B cell (primary cell): Measurements from ENCODE around the gene CCL3. TPM values are rescaled to one million over a fixed set of nuclear protein-coding genes. Genes with fewer than 3 reads are reported as not detected.

ENCODE experiments used
- ATAC-seq: fragments of 200-7000 bp; cut with Tn5 transposase; one replicate; pipeline ENCODE4 v1.10.0; 2021; ENCODE audit warnings: low read depth, mild to moderate bottlenecking, moderate number of reproducible peaks, moderate library complexity
- CTCF ChIA-PET: fragments of 350-600 bp; sonication (Branson Sonifier 250); formaldehyde crosslinking; loops from one replicate; lab custom pipeline; 2021; ENCODE audit warnings: antibody characterized with exemption, inconsistent platforms; lab: Charles Lee
- POLR2A ChIA-PET: fragments of 350-600 bp; sonication (Branson Sonifier 250); formaldehyde crosslinking; loops from one replicate; lab custom pipeline; 2021; ENCODE audit warnings: antibody characterized with exemption; lab: Charles Lee
- DNase-seq: peaks from one replicate; pipeline ENCODE4 v3.0.0; 2013
- H2AFZ ChIP-seq: 2 replicates; pipeline ENCODE4 v1.6.1; 2012; ENCODE audit warnings: mild to moderate bottlenecking, low read depth, low read length; ENCODE audit not compliant: insufficient read depth, poor library complexity, severe bottlenecking
- H3K27ac ChIP-seq, 2 donors: 1 replicate in 1 of 2; 2 replicates in 1 of 2; pipeline ENCODE4 v1.5.1; 2012 to 2013; ENCODE audit warnings: low read length in 2 of 2, mild to moderate bottlenecking in 2 of 2, moderate library complexity in 1 of 2
- H3K27me3 ChIP-seq, 4 experiments: fragments of 200-600 bp in 1 of 4; sonication (generic) in 1 of 4; replicated peaks in 1 of 4; 1 replicate in 2 of 4; 2 replicates in 2 of 4; pipeline versions ENCODE4 v1.6.1 to v1.7.0; 2013 to 2016; ENCODE audit warnings: low read length in 3 of 4, mild to moderate bottlenecking in 2 of 4, mixed read lengths in 1 of 4, moderate library complexity in 1 of 4; ENCODE audit not compliant: insufficient read depth in 4 of 4, control insufficient read depth in 3 of 4; ENCODE audit errors: control extremely low read depth in 1 of 4
- H3K36me3 ChIP-seq, 2 experiments: replicated peaks in 1 of 2; 1 replicate in 1 of 2; 2 replicates in 1 of 2; pipeline versions ENCODE4 v1.6.1 to v1.7.1; 2013; ENCODE audit warnings: low read length in 1 of 2; ENCODE audit not compliant: insufficient read depth in 2 of 2, control insufficient read depth in 1 of 2; ENCODE audit errors: control extremely low read depth in 1 of 2, extremely low read depth in 1 of 2
- H3K4me1 ChIP-seq, 2 donors: fragments of 200-600 bp in 1 of 2; sonication (generic) in 1 of 2; 1 replicate in 1 of 2; 2 replicates in 1 of 2; pipeline versions ENCODE4 v1.5.1 to v1.6.1; 2013 to 2017; ENCODE audit warnings: low read length in 2 of 2; ENCODE audit not compliant: control insufficient read depth in 2 of 2, insufficient read depth in 2 of 2
- H3K4me2 ChIP-seq: replicated peaks from 2 replicates; pipeline ENCODE3; 2012; ENCODE audit warnings: mild to moderate bottlenecking, low read depth, low read length; ENCODE audit not compliant: poor library complexity, severe bottlenecking
- H3K4me3 ChIP-seq, 5 experiments: fragments of 200-600 bp in 1 of 5; sonication (generic) in 1 of 5; 1 replicate in 3 of 5; 2 replicates in 2 of 5; pipeline versions ENCODE4 v1.5.1 to v1.7.0; 2011 to 2016; ENCODE audit warnings: low read length in 4 of 5, mild to moderate bottlenecking in 4 of 5, low read depth in 2 of 5, control low read depth in 1 of 5, moderate library complexity in 1 of 5; ENCODE audit not compliant: insufficient read depth in 1 of 5; ENCODE audit errors: control extremely low read depth in 1 of 5, extremely low read depth in 1 of 5
- H3K79me2 ChIP-seq: fragments of 200-600 bp; sonication (generic); one replicate; pipeline ENCODE4 v1.6.0; 2016; ENCODE audit warnings: low read length; ENCODE audit not compliant: control insufficient read depth, insufficient read depth
- H3K9ac ChIP-seq: fragments of 200-600 bp; sonication (generic); 2 replicates; pipeline ENCODE4 v1.6.1; 2017; ENCODE audit warnings: mild to moderate bottlenecking, low read length, moderate library complexity
- H3K9me3 ChIP-seq, 3 donors: one replicate each; pipeline versions ENCODE4 v1.6.1 to v1.7.1; 2013; ENCODE audit warnings: low read length in 2 of 3; ENCODE audit not compliant: control insufficient read depth in 2 of 3, insufficient read depth in 1 of 3; ENCODE audit errors: control extremely low read depth in 1 of 3
- H4K20me1 ChIP-seq: 2 replicates; pipeline ENCODE4 v1.6.0; 2012; ENCODE audit warnings: mild to moderate bottlenecking, low read length; ENCODE audit not compliant: insufficient read depth, control insufficient read depth, poor library complexity, severe bottlenecking
- H3K27ac Mint-ChIP-seq: one replicate; pipeline ENCODE4 v1.8.0; 2021; ENCODE audit warnings: mixed read lengths
- H3K27me3 Mint-ChIP-seq: one replicate; pipeline ENCODE4 v1.8.0; 2021; ENCODE audit warnings: mixed read lengths
- H3K4me1 Mint-ChIP-seq: one replicate; pipeline ENCODE4 v1.8.0; 2021; ENCODE audit warnings: mixed read lengths
- H3K4me3 Mint-ChIP-seq: one replicate; pipeline ENCODE4 v1.8.0; 2021; ENCODE audit warnings: mixed read lengths
- H3K9me3 Mint-ChIP-seq: one replicate; pipeline ENCODE4 v1.8.0; 2022; ENCODE audit warnings: mixed read lengths; ENCODE audit not compliant: insufficient read depth
- CTCF ChIP-seq: fragments of 200-600 bp; IDR thresholded peaks from one replicate; pipeline ENCODE4 v1.8.0; 2022; ENCODE audit warnings: antibody characterized with exemption, mild to moderate bottlenecking
- EZH2 ChIP-seq: IDR thresholded peaks from 2 replicates; pipeline ENCODE4 v1.6.1; 2012; ENCODE audit warnings: borderline replicate concordance, low read depth, mild to moderate bottlenecking, moderate library complexity, low read length; ENCODE audit not compliant: insufficient read depth, poor library complexity, severe bottlenecking
- WGBS: methylation state at CpG from one replicate; pipeline ENCODE4 v1.1.5; 2013; ENCODE audit warnings: missing lambda C conversion rate; ENCODE audit not compliant: insufficient coverage; 5-methylcytosine and 5-hydroxymethylcytosine counted together
- intact Hi-C: fragments of 100-400 bp; cut with micrococcal nuclease; formaldehyde crosslinking; loops from one replicate; pipeline ENCODE4 v1.10.0; 2022
- polyA plus RNA-seq: library from polyadenylated mRNA; depleted of rRNA; stranded (reverse); fragments of >200 nt; gene quantifications from 2 replicates; pipeline ENCODE4 v1.2.3, GENCODE V29; 2012
- total RNA-seq, 2 donors: library from RNA; stranded (reverse); fragments of 120-200 nt in 1 of 2; gene quantifications; 1 replicate in 1 of 2; 2 replicates in 1 of 2; pipeline versions ENCODE4 v1.2.3 to v1.2.4, GENCODE V29; 2013 to 2022

CCL3 gene
- total and polyA plus RNA-seq, 2 donors (not counting 1 experiment from before 2014, with no cell fraction given): 5.7 to 31.3 TPM

GRCh38 chr17:36107660-36108059 lies 17.7 kb upstream of the CCL3 start:
- no peak overlapping the region for H3K9ac ChIP-seq
- ATAC-seq (no peak), DNase-seq (no peak)
- peaks cover 1 to 5% (median 3%) of the 10 kb centered on the region in 3 donors for H3K9me3 ChIP-seq
- TF ChIP-seq EZH2: no peak
- TF ChIP-seq CTCF: no peak
- H2AFZ ChIP-seq: no peak overlapping the region
- peaks cover 36 to 51% of the 10 kb centered on the region in 2 donors for H3K4me1 ChIP-seq
- no peak overlapping the region for H3K4me2 ChIP-seq
- Mint-ChIP-seq H3K9me3 (peaks cover 5% of the 10 kb centered on the region), H3K27me3 (peaks cover 27% of the 10 kb centered on the region), H3K4me1 (peaks cover 55% of the 10 kb centered on the region), H3K4me3 (no peak overlapping the region), H3K27ac (no peak overlapping the region)
- no peak overlapping the region for H3K27ac ChIP-seq
- ChIA-PET CTCF (no interaction called here), POLR2A (no interaction called here)
- no peaks in the 10 kb centered on the region for H4K20me1 ChIP-seq
- intact Hi-C loops: no loop called here
- no CpG with 5 or more reads among the region's 3 CpGs for WGBS
- no peak overlapping the region for H3K4me3 ChIP-seq
- no peaks in the 10 kb centered on the region for H3K36me3 ChIP-seq
- peaks cover 0 to 9% (median 0%) of the 10 kb centered on the region in 4 experiments for H3K27me3 ChIP-seq
- H3K79me2 ChIP-seq: no peaks in the 10 kb centered on the region

- no peak overlapping the region for H2AFZ ChIP-seq
- H3K4me1 ChIP-seq: peaks cover 43 to 55% of the 10 kb centered on the region in 2 donors
- H3K27ac ChIP-seq: no peak overlapping the region
- intact Hi-C loops: no loop called here
- H3K79me2 ChIP-seq: no peaks in the 10 kb centered on the region
- DNase-seq (no peak), ATAC-seq (no peak)
- TF ChIP-seq CTCF (no peak), EZH2 (no peak)
- no peaks in the 10 kb centered on the region for H4K20me1 ChIP-seq
- peaks cover 21% of the 10 kb centered on the region for H3K27me3 Mint-ChIP-seq
- peaks cover 2% of the 10 kb centered on the region for H3K9me3 Mint-ChIP-seq
- peak overlapping the region; percentile 20 for H3K27ac Mint-ChIP-seq
- H3K36me3 ChIP-seq: no peaks in the 10 kb centered on the region
- no peaks in the 10 kb centered on the region for H3K9me3 ChIP-seq
- 80% methylated on average over 6 of the region's 6 CpGs for WGBS
- H3K27me3 ChIP-seq: peaks cover 0 to 9% (median 0%) of the 10 kb centered on the region in 4 experiments
- no peak overlapping the region for H3K4me3 ChIP-seq
- no peak overlapping the region for H3K4me3 Mint-ChIP-seq
- no peak overlapping the region for H3K9ac ChIP-seq
- ChIA-PET POLR2A (no interaction called here), CTCF (interaction anchor here (3.3 kb wide), 1 partner anchor 131 kb away, joined by 11 read pairs; no protein-coding TSS in a partner anchor)
- H3K4me1 Mint-ChIP-seq: peaks cover 55% of the 10 kb centered on the region
- no peak overlapping the region for H3K4me2 ChIP-seq
Measured at GRCh38 chr17:36106493-36106835, 16.5 kb upstream of the CCL3 start.
